Measurements from ENCODE around the gene TRABD2B. TPM values are rescaled to one million over a fixed set of nuclear protein-coding genes. Genes with fewer than 3 reads are reported as not detected.

The TRABD2B gene
- total RNA-seq, 1 donor from 2014 or later = 0.89 TPM

- no peak overlapping the region for H3K9ac ChIP-seq (ENCODE audit: low read length)
- DNase-seq (ENCODE audit: low read depth) (no peak), FAIRE-seq (no peak)
- no peak overlapping the region for H3K4me3 ChIP-seq (ENCODE audit: insufficient read depth, low read depth, low read length)
- H4K20me1 ChIP-seq (ENCODE audit: insufficient read depth, low read length) = no peaks in the 10 kb centered on the region
- peaks cover 2% of the 10 kb centered on the region for H3K36me3 Mint-ChIP-seq (ENCODE audit: low read depth, unreplicated experiment)
- no peak overlapping the region for H3K27ac ChIP-seq (ENCODE audit: low read depth, low read length)
- no peak overlapping the region for H3K4me2 ChIP-seq (ENCODE audit: low read length)
- no peaks in the 10 kb centered on the region for H3K9me3 ChIP-seq (ENCODE audit: insufficient read depth, low read depth, low read length)
- H3K27me3 ChIP-seq (ENCODE audit: insufficient read depth, low read length) = no peaks in the 10 kb centered on the region
- H3K79me2 ChIP-seq (ENCODE audit: insufficient read depth, low read length) = no peaks in the 10 kb centered on the region
- peaks cover 2% of the 10 kb centered on the region for H3K9me3 Mint-ChIP-seq (ENCODE audit: unreplicated experiment)
- TF ChIP-seq EZH2 (IDR thresholded peaks at IDR 0.05; ENCODE audit: insufficient read depth, low read length) (no peak), CTCF (IDR thresholded peaks at IDR 0.05; ENCODE audit: insufficient read depth, low read depth, low read length) (no peak)
- no peak overlapping the region for H2AFZ ChIP-seq (ENCODE audit: low read depth, low read length)
- H3K27me3 Mint-ChIP-seq (ENCODE audit: low read depth, unreplicated experiment) = peaks cover 62% of the 10 kb centered on the region
- no peaks in the 10 kb centered on the region for H3K36me3 ChIP-seq (ENCODE audit: insufficient read depth, low read length)
- no peaks in the 10 kb centered on the region for H3K4me1 Mint-ChIP-seq (ENCODE audit: low read depth, unreplicated experiment)
- H3K27ac Mint-ChIP-seq (ENCODE audit: unreplicated experiment) = no peak overlapping the region
- H3K4me1 ChIP-seq (ENCODE audit: insufficient read depth, low read length) = no peaks in the 10 kb centered on the region
- H3K4me3 Mint-ChIP-seq (ENCODE audit: unreplicated experiment) = no peak overlapping the region
Observed at GRCh38 chr1:47780469-47780995, 216.7 kb downstream of the TRABD2B start.

GRCh38 chr1:47779613-47780012 is 217.6 kb downstream of the TRABD2B start:
- DNase-seq (ENCODE audit: low read depth) (no peak), FAIRE-seq (no peak)
- no peaks in the 10 kb centered on the region for H3K36me3 ChIP-seq (ENCODE audit: insufficient read depth, low read length)
- H3K9me3 Mint-ChIP-seq (ENCODE audit: unreplicated experiment) = peaks cover 2% of the 10 kb centered on the region
- no peak overlapping the region for H3K4me3 ChIP-seq (ENCODE audit: insufficient read depth, low read depth, low read length)
- TF ChIP-seq CTCF (IDR thresholded peaks at IDR 0.05; ENCODE audit: insufficient read depth, low read depth, low read length) (no peak), EZH2 (IDR thresholded peaks at IDR 0.05; ENCODE audit: insufficient read depth, low read length) (no peak)
- no peaks in the 10 kb centered on the region for H4K20me1 ChIP-seq (ENCODE audit: insufficient read depth, low read length)
- peaks cover 2% of the 10 kb centered on the region for H3K36me3 Mint-ChIP-seq (ENCODE audit: low read depth, unreplicated experiment)
- no peaks in the 10 kb centered on the region for H3K79me2 ChIP-seq (ENCODE audit: insufficient read depth, low read length)
- H3K4me3 Mint-ChIP-seq (ENCODE audit: unreplicated experiment) = no peak overlapping the region
- H3K27me3 ChIP-seq (ENCODE audit: insufficient read depth, low read length) = no peaks in the 10 kb centered on the region
- H3K27ac ChIP-seq (ENCODE audit: low read depth, low read length) = no peak overlapping the region
- H2AFZ ChIP-seq (ENCODE audit: low read depth, low read length) = no peak overlapping the region
- H3K27me3 Mint-ChIP-seq (ENCODE audit: low read depth, unreplicated experiment) = peaks cover 57% of the 10 kb centered on the region
- H3K4me1 ChIP-seq (ENCODE audit: insufficient read depth, low read length) = no peaks in the 10 kb centered on the region
- no peaks in the 10 kb centered on the region for H3K4me1 Mint-ChIP-seq (ENCODE audit: low read depth, unreplicated experiment)
- no peak overlapping the region for H3K9ac ChIP-seq (ENCODE audit: low read length)
- no peak overlapping the region for H3K27ac Mint-ChIP-seq (ENCODE audit: unreplicated experiment)
- no peaks in the 10 kb centered on the region for H3K9me3 ChIP-seq (ENCODE audit: insufficient read depth, low read depth, low read length)
- H3K4me2 ChIP-seq (ENCODE audit: low read length) = no peak overlapping the region

GRCh38 chr1:47778280-47778679 is 218.9 kb downstream of the TRABD2B start:
- H3K27ac ChIP-seq (ENCODE audit: low read depth, low read length) = no peak overlapping the region
- TF ChIP-seq EZH2 (IDR thresholded peaks at IDR 0.05; ENCODE audit: insufficient read depth, low read length) = no peak
- no peak for TF ChIP-seq CTCF (IDR thresholded peaks at IDR 0.05; ENCODE audit: insufficient read depth, low read depth, low read length)
- H4K20me1 ChIP-seq (ENCODE audit: insufficient read depth, low read length) = no peaks in the 10 kb centered on the region
- H3K9me3 Mint-ChIP-seq (ENCODE audit: unreplicated experiment) = peaks cover 2% of the 10 kb centered on the region
- H3K4me2 ChIP-seq (ENCODE audit: low read length) = no peak overlapping the region
- H3K4me3 Mint-ChIP-seq (ENCODE audit: unreplicated experiment) = no peak overlapping the region
- DNase-seq (ENCODE audit: low read depth) (no peak), FAIRE-seq (no peak)
- H3K27me3 ChIP-seq (ENCODE audit: insufficient read depth, low read length) = no peaks in the 10 kb centered on the region
- no peaks in the 10 kb centered on the region for H3K9me3 ChIP-seq (ENCODE audit: insufficient read depth, low read depth, low read length)
- peaks cover 3% of the 10 kb centered on the region for H3K36me3 Mint-ChIP-seq (ENCODE audit: low read depth, unreplicated experiment)
- no peak overlapping the region for H3K9ac ChIP-seq (ENCODE audit: low read length)
- H3K4me1 Mint-ChIP-seq (ENCODE audit: low read depth, unreplicated experiment) = no peaks in the 10 kb centered on the region
- H3K79me2 ChIP-seq (ENCODE audit: insufficient read depth, low read length) = no peaks in the 10 kb centered on the region
- H3K27me3 Mint-ChIP-seq (ENCODE audit: low read depth, unreplicated experiment) = peaks cover 51% of the 10 kb centered on the region
- no peak overlapping the region for H3K4me3 ChIP-seq (ENCODE audit: insufficient read depth, low read depth, low read length)
- no peak overlapping the region for H3K27ac Mint-ChIP-seq (ENCODE audit: unreplicated experiment)
- no peaks in the 10 kb centered on the region for H3K4me1 ChIP-seq (ENCODE audit: insufficient read depth, low read length)
- no peaks in the 10 kb centered on the region for H3K36me3 ChIP-seq (ENCODE audit: insufficient read depth, low read length)
- no peak overlapping the region for H2AFZ ChIP-seq (ENCODE audit: low read depth, low read length)
